ENCODE results near the gene ZNF610. TPM values are rescaled to one million over a fixed set of nuclear protein-coding genes. Genes with fewer than 3 reads are reported as not detected.

Gene ZNF610
- total RNA-seq, 1 experiment from 2014 or later = not detected

- Histone ChIP-seq H3K27me3 (ENCODE audit: control insufficient read depth, insufficient read depth, low read length) (no peaks in the 10 kb centered on the region), H3K36me3 (ENCODE audit: control insufficient read depth, insufficient read depth, low read length) (no peaks in the 10 kb centered on the region; the same call in 1 of the 2 replicates), H3K4me1 (ENCODE audit: control insufficient read depth, insufficient read depth, low read length) (no peaks in the 10 kb centered on the region), H3K4me3 (ENCODE audit: low read depth in 2 of 2, low read length in 2 of 2) (no peak overlapping the region), H3K27ac (ENCODE audit: low read length) (no peak overlapping the region), H3K9me3 (ENCODE audit: control insufficient read depth, insufficient read depth, low read depth, low read length) (peaks cover 35% of the 10 kb centered on the region)
- no TSS peak for BruUV-seq (replicated peaks)
- DNase-seq (ENCODE audit: low read depth, low spot score) = no peak
- no peak for ATAC-seq
- CTCF ChIA-PET = no interaction called here
- no peak for TF ChIP-seq POLR2AphosphoS5 (IDR thresholded peaks at IDR 0.05; ENCODE audit: low read depth, low read length)
- no peak for TF ChIP-seq REST (IDR thresholded peaks at IDR 0.05; ENCODE audit: insufficient read depth in 1 of 2, low read depth in 2 of 2, low read length in 1 of 2)
- no peak for TF ChIP-seq CTCF (IDR thresholded peaks at IDR 0.05)
- TF ChIP-seq TCF7L2 (IDR thresholded peaks at IDR 0.05; ENCODE audit: low read depth, low read length) = no peak
- no peak for TF ChIP-seq SIN3A (IDR thresholded peaks at IDR 0.05; ENCODE audit: borderline replicate concordance, insufficient read depth, low read depth, low read length)
- in situ Hi-C loops (cut with HindIII; ENCODE audit: low pct_unique_long_range_greater_than_20kb, low sequenced_read_pairs) = no loop called here
- POLR2A ChIA-PET = no interaction called here
- intact Hi-C loops (cut with micrococcal nuclease; ENCODE audit: unreplicated experiment) = no loop called here
Observed at GRCh38 chr19:52307275-52307674, 28.8 kb upstream of the ZNF610 start.

GRCh38 chr19:52322429-52322828, 13.6 kb upstream of the ZNF610 start:
- CTCF ChIA-PET = no interaction called here
- H3K4me3 ChIP-seq (ENCODE audit: low read depth in 2 of 2, low read length in 2 of 2) = no peak overlapping the region
- peaks cover 6% of the 10 kb centered on the region; the same call in 1 of the 2 replicates for H3K36me3 ChIP-seq (ENCODE audit: control insufficient read depth, insufficient read depth, low read length)
- H3K27ac ChIP-seq (ENCODE audit: low read length) = no peak overlapping the region
- POLR2A ChIA-PET = no interaction called here
- no peaks in the 10 kb centered on the region for H3K4me1 ChIP-seq (ENCODE audit: control insufficient read depth, insufficient read depth, low read length)
- H3K27me3 ChIP-seq (ENCODE audit: control insufficient read depth, insufficient read depth, low read length) = no peaks in the 10 kb centered on the region
- in situ Hi-C loops (cut with HindIII; ENCODE audit: low pct_unique_long_range_greater_than_20kb, low sequenced_read_pairs) (no loop called here), intact Hi-C loops (cut with micrococcal nuclease; ENCODE audit: unreplicated experiment) (no loop called here)
- TF ChIP-seq SIN3A (IDR thresholded peaks at IDR 0.05; ENCODE audit: borderline replicate concordance, insufficient read depth, low read depth, low read length) (no peak), TCF7L2 (IDR thresholded peaks at IDR 0.05; ENCODE audit: low read depth, low read length) (no peak), POLR2AphosphoS5 (IDR thresholded peaks at IDR 0.05; ENCODE audit: low read depth, low read length) (no peak), CTCF (IDR thresholded peaks at IDR 0.05) (no peak), REST (IDR thresholded peaks at IDR 0.05; ENCODE audit: insufficient read depth in 1 of 2, low read depth in 2 of 2, low read length in 1 of 2) (no peak)
- DNase-seq (ENCODE audit: low read depth, low spot score) = no peak
- ATAC-seq = no peak
- H3K9me3 ChIP-seq (ENCODE audit: control insufficient read depth, insufficient read depth, low read depth, low read length) = peaks cover 51% of the 10 kb centered on the region
- no TSS peak for BruUV-seq (replicated peaks)

All from Panc1 (cell line).